ENCODE results near the gene CDH13. TPM values are rescaled to one million over a fixed set of nuclear protein-coding genes. Genes with fewer than 3 reads are reported as not detected.

The CDH13 gene
- total and polyA plus RNA-seq, 2 donors (not counting 3 experiments of a cell fraction or from before 2014, with no cell fraction given): 96.6 to 124 TPM

DNA sequence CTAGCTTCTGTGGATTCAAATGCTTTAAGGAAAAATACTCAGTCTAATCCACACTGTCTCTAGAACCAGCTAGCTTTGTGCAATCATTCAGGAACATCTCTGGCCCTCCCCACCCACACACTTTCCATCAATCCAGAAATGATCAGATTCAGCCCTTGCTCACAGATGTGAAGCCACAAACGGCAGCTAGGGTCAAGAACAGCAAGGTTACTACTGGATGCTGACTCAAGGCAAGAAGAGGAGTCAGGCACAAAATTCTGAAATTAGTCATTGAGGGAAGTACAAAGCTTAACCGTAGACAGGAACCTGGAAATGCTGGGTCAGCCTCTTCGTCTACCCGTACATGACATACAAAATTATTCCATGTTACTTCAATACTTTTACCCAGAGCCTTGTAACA is 174.6 kb downstream of the CDH13 start:
- Histone ChIP-seq H3K4me1 (ENCODE audit: control insufficient read depth, extremely low read depth, insufficient read depth, low read length) (peaks cover 6% of the 10 kb centered on the region), H3K9ac (replicated peaks; ENCODE audit: extremely low read depth, insufficient read depth, low read length) (no peak overlapping the region), H3K79me2 (ENCODE audit: control insufficient read depth, insufficient read depth, low read length) (no peaks in the 10 kb centered on the region), H2AFZ (ENCODE audit: low read depth, low read length) (no peak overlapping the region), H3K36me3 (ENCODE audit: control insufficient read depth in 2 of 2, extremely low read depth in 1 of 2, insufficient read depth in 2 of 2, low read length in 2 of 2) (no peaks in the 10 kb centered on the region), H3K4me2 (ENCODE audit: insufficient read depth, low read length) (no peak overlapping the region), H3K27me3 (ENCODE audit: control insufficient read depth in 2 of 2, insufficient read depth in 2 of 2, low read length in 2 of 2) (no peaks in the 10 kb centered on the region), H3K9me3 (replicated peaks; ENCODE audit: control insufficient read depth, insufficient read depth, low read length) (no peaks in the 10 kb centered on the region), H4K20me1 (replicated peaks; ENCODE audit: control insufficient read depth, extremely low read depth, insufficient read depth, low read length) (no peaks in the 10 kb centered on the region), H3K27ac (ENCODE audit: insufficient read depth, low read depth, low read length) (no peak overlapping the region), H3K4me3 (replicated peaks in 1 of 3; ENCODE audit: insufficient read depth in 1 of 3, low read depth in 1 of 3, low read length in 3 of 3) (no peak overlapping the region), H3K9me1 (replicated peaks; ENCODE audit: control insufficient read depth, extremely low read depth, insufficient read depth, low read length) (no peaks in the 10 kb centered on the region)
- DNase-seq (ENCODE audit: low read depth, low spot score): peak; percentile 6
- FAIRE-seq: peak; percentile 73
- BruUV-seq (replicated peaks): no TSS peak
- ChIA-PET POLR2A (no interaction called here), CTCF (interaction anchor here (1.2 kb wide), 1 partner anchor 13 kb away, joined by 4 read pairs; no protein-coding TSS in a partner anchor)
- dilution Hi-C loops (cut with MboI; ENCODE audit: extremely low pct_ligation_motif_present, low sequenced_read_pairs) (no loop called here), intact Hi-C loops (cut with micrococcal nuclease) (no loop called here)
- TF ChIP-seq FOS (IDR thresholded peaks at IDR 0.05; ENCODE audit: borderline replicate concordance, insufficient read depth, low read length) (no peak), MYC (IDR thresholded peaks at IDR 0.05; ENCODE audit: low read depth, low read length) (no peak), EZH2 (IDR thresholded peaks at IDR 0.05; ENCODE audit: borderline replicate concordance, low read depth, low read length, severe bottlenecking) (no peak), GATA2 (IDR thresholded peaks at IDR 0.05; ENCODE audit: insufficient read depth, insufficient read length, low read depth, low read length) (no peak), JUN (IDR thresholded peaks at IDR 0.05; ENCODE audit: borderline replicate concordance, insufficient read depth, insufficient read length, low read depth) (no peak), POLR2A (IDR thresholded peaks at IDR 0.05; ENCODE audit: low read depth, low read length) (no peak), POLR2AphosphoS5 (IDR thresholded peaks at IDR 0.05; ENCODE audit: insufficient read depth, low read depth, low read length) (no peak)
- TF ChIP-seq, protein P1, sequence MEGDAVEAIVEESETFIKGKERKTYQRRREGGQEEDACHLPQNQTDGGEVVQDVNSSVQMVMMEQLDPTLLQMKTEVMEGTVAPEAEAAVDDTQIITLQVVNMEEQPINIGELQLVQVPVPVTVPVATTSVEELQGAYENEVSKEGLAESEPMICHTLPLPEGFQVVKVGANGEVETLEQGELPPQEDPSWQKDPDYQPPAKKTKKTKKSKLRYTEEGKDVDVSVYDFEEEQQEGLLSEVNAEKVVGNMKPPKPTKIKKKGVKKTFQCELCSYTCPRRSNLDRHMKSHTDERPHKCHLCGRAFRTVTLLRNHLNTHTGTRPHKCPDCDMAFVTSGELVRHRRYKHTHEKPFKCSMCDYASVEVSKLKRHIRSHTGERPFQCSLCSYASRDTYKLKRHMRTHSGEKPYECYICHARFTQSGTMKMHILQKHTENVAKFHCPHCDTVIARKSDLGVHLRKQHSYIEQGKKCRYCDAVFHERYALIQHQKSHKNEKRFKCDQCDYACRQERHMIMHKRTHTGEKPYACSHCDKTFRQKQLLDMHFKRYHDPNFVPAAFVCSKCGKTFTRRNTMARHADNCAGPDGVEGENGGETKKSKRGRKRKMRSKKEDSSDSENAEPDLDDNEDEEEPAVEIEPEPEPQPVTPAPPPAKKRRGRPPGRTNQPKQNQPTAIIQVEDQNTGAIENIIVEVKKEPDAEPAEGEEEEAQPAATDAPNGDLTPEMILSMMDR (IDR thresholded peaks at IDR 0.05; ENCODE audit: extremely low read depth in 1 of 2, insufficient read depth in 1 of 2, low read depth in 1 of 2, low read length in 2 of 2): no peak
- TF ChIP-seq, protein P2, sequence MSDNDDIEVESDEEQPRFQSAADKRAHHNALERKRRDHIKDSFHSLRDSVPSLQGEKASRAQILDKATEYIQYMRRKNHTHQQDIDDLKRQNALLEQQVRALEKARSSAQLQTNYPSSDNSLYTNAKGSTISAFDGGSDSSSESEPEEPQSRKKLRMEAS (IDR thresholded peaks at IDR 0.05; ENCODE audit: insufficient read depth, insufficient read length): no peak

Measured in endothelial cell of umbilical vein (primary cell).